Head of caudate nucleus (tissue), 42 donors: ENCODE data around the gene EXOC3L1.

ENCODE experiments used
- DNase-seq, 42 donors: peaks; one replicate each; pipeline versions ENCODE4 v3.0.0 to v3.0.0-alpha.2; 2020 to 2021; ENCODE audit warnings: mixed read lengths in 7 of 42
- intact Hi-C: fragments of 100-400 bp; cut with DNase I; formaldehyde crosslinking; loops from one replicate; pipeline ENCODE4 v1.15.0; 2022

Gene EXOC3L1

DNA sequence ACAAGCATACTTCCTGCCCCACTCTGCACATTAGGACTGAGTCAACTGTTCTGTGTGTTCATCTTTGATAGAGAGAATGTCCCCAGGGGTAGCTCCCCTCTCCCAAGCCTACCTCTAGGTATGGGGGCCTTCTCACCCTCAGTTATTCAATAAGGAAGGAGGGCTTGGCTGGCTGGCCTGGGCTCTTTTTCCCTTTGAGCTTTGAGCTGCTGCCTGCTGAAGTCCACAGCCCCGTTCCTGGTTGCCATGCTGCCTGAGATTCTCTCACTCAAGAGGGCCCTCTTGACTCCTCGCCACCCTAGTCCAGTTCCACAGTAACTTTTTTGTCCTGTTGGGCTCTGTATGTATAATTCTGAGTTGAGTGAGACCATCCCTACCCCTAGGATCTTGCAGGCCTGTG lies 44.2 kb downstream of the EXOC3L1 start:
- DNase-seq, result peak in 1 of 42 donors; percentile 2
- intact Hi-C loops, result no loop called here

DNA sequence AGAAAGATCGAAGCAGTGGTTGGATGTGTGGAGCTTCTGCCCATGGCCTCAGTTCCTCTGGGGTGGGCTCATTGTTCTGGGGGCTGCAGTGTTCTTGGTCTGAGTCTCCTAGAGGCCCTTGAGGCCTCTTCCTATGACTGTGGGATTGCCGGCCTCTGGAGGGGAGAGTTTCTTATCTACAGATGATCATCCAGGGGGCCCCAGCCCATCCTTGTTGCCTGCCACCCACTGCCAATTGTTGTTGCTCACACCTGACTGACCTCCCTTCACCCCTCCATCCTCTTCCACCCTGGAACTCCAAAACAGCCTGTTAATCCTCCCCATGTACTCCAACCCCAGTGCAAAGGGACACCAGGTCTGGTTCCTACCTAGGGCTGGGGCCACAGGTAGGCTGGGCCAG lies 45.0 kb downstream of the EXOC3L1 start:
- intact Hi-C loops, result no loop called here
- no peak for DNase-seq

DNA sequence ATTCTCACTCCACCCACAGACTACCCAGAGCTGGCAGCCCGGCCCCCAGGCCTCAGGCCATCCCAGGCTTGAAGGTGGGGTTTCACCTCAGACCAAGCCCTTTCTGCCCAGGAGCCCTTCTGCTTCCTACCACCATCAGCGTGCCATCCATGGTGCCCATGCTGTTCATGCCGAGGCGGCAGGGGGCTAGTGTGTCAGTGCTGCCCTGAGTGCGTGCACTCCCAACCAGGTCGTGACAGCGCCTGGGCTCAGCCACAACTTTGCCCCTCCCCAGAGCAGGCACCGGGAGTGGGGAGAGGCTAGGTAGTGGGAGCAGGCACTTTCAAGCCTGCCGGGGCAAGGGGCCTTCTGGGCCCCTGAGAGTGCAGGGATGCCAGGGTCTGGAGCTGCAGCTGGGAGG lies 47.6 kb downstream of the EXOC3L1 start:
- intact Hi-C loops, result no loop called here
- no peak for DNase-seq

DNA sequence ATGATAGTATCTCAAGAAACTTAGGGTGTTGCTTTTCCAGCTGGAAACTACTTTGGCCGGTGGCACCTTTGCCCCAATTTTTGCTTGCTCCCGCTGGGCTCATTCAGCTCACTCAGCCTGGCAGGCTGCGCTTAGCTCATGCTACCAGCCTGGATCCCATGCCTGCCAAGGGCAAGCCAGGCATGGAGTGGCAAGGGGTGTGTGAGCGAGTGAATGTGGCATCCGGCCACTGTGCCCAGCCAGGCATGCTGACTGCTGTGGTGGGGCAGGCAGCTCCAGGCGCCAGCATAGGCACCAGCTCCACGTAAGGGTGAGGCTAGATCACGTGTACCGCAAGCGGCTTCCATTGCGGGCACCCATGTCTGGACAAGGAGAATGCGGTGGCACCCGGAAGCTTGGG lies 48.5 kb downstream of the EXOC3L1 start:
- intact Hi-C loops, result no loop called here
- no peak for DNase-seq

DNA sequence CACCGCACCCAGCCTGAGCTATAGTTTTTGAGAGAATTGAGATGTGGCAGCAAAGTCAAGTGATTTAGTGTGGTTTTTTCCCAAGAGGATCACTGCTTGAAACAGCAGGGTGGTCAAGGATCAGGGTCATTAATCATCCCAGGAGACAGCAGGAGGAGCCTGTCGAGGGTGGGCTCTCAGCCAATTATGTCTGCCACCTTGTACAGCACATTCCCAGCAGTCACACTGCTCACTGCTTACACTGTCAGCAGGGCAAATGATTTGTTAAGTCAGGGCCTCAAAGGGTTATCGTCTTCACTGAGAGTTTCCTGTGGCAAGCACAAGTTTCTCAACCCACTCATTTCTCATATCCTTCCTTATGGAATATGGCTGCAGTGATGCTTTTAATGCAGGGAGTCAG lies 52.3 kb downstream of the EXOC3L1 start:
- intact Hi-C loops, result no loop called here

More for the DNA sequence above, 52.3 kb downstream of the EXOC3L1 start:
- DNase-seq, result no peak
